ENCODE results near the gene TPI1. TPM values are rescaled to one million over a fixed set of nuclear protein-coding genes. Genes with fewer than 3 reads are reported as not detected.

TPI1 gene
- total RNA-seq, 4 donors from 2014 or later, result 265 to 558 (median 432) TPM

GRCh38 chr12:6820166-6820565 is 47.2 kb upstream of the TPI1 start:
- intact Hi-C loops (cut with DNase I; ENCODE audit: low total_unique reads), result no loop called here
- TF ChIP-seq POLR2A (IDR thresholded peaks at IDR 0.05) (no peak), CTCF (IDR thresholded peaks at IDR 0.05) (no peak)
- no peak for DNase-seq (ENCODE audit: low spot score in 2 of 2)
- H3K4me3 ChIP-seq (ENCODE audit: low read depth, poor library complexity, severe bottlenecking), result no peak overlapping the region
- 85 to 88% methylated on average over 5 of the region's 5 CpGs for WGBS, 2 donors

GRCh38 chr12:6821591-6822425 is 45.5 kb upstream of the TPI1 start, which contains the start of gene GPR162:
GPR162 (plus strand) TSS chr12:6821821; CDS start chr12:6823899, 2,078 bp downstream.
- TF ChIP-seq CTCF (IDR thresholded peaks at IDR 0.05) (no peak), POLR2A (IDR thresholded peaks at IDR 0.05) (no peak)
- DNase-seq (ENCODE audit: low spot score in 2 of 2), result peak in 1 of 2 donors; percentile 92
- peak within 1 kb of the TSS; percentile 10 for H3K4me3 ChIP-seq (ENCODE audit: low read depth, poor library complexity, severe bottlenecking)
- intact Hi-C loops (cut with DNase I; ENCODE audit: low total_unique reads), result no loop called here
- WGBS, 2 donors, result 2 to 3% methylated on average over 19 to 28 of the region's 28 CpGs

- no peak overlapping the region for H3K4me3 ChIP-seq (ENCODE audit: low read depth, poor library complexity, severe bottlenecking)
- 38 to 46% methylated on average over 7 of the region's 7 CpGs for WGBS, 2 donors
These were observed 44.8 kb upstream of the TPI1 start for GRCh38 chr12:6822426-6823135.

GRCh38 chr12:6823182-6824084 is 43.9 kb upstream of the TPI1 start:
- intact Hi-C loops (cut with DNase I; ENCODE audit: low total_unique reads), result no loop called here
- TF ChIP-seq CTCF (IDR thresholded peaks at IDR 0.05) (no peak), POLR2A (IDR thresholded peaks at IDR 0.05) (no peak)
- no peak overlapping the region for H3K4me3 ChIP-seq (ENCODE audit: low read depth, poor library complexity, severe bottlenecking)
- WGBS, 2 donors, result 63 to 64% methylated on average over 4 to 9 of the region's 12 CpGs
- DNase-seq (ENCODE audit: low spot score in 2 of 2), result no peak

More at GRCh38 chr12:6822426-6823135, 44.8 kb upstream of the TPI1 start:
- TF ChIP-seq CTCF (IDR thresholded peaks at IDR 0.05) (no peak), POLR2A (IDR thresholded peaks at IDR 0.05) (no peak)
- intact Hi-C loops (cut with DNase I; ENCODE audit: low total_unique reads), result no loop called here
- no peak for DNase-seq (ENCODE audit: low spot score in 2 of 2)

GRCh38 chr12:6824085-6824775 is 43.1 kb upstream of the TPI1 start:
- no peak overlapping the region for H3K4me3 ChIP-seq (ENCODE audit: low read depth, poor library complexity, severe bottlenecking)
- peak in 1 of 2 donors; percentile 81 for DNase-seq (ENCODE audit: low spot score in 2 of 2)
- intact Hi-C loops (cut with DNase I; ENCODE audit: low total_unique reads), result no loop called here
- TF ChIP-seq CTCF (IDR thresholded peaks at IDR 0.05) (no peak), POLR2A (IDR thresholded peaks at IDR 0.05) (no peak)
- 88 to 89% methylated on average over 37 of the region's 37 CpGs for WGBS, 2 donors

All from lower leg skin (tissue), 4 donors.